Measurements from ENCODE around the gene PIEZO2.

The PIEZO2 gene

GRCh38 chr18:10878703-10879102, 270.7 kb downstream of the PIEZO2 start:
- H3K9me3 Mint-ChIP-seq, result peaks cover 1% of the 10 kb centered on the region
- no peak for ATAC-seq (ENCODE audit: low read depth)
- H3K27ac Mint-ChIP-seq, result no peak overlapping the region
- no peaks in the 10 kb centered on the region for H3K4me1 Mint-ChIP-seq
- H3K36me3 Mint-ChIP-seq, result no peaks in the 10 kb centered on the region
- H3K4me3 Mint-ChIP-seq, result no peak overlapping the region
- H3K27me3 Mint-ChIP-seq, result peaks cover 7% of the 10 kb centered on the region
- DNase-seq (ENCODE audit: low spot score in 2 of 2), result no peak

GRCh38 chr18:10877987-10878386, 271.4 kb downstream of the PIEZO2 start:
- ATAC-seq (ENCODE audit: low read depth), result no peak
- Mint-ChIP-seq H3K4me3 (no peak overlapping the region), H3K9me3 (peaks cover 1% of the 10 kb centered on the region), H3K4me1 (no peaks in the 10 kb centered on the region), H3K36me3 (no peaks in the 10 kb centered on the region), H3K27ac (no peak overlapping the region), H3K27me3 (peaks cover 7% of the 10 kb centered on the region)
- DNase-seq (ENCODE audit: low spot score in 2 of 2), result no peak

- Mint-ChIP-seq H3K9me3 (peaks cover 1% of the 10 kb centered on the region), H3K27me3 (peaks cover 11% of the 10 kb centered on the region), H3K27ac (no peak overlapping the region), H3K4me1 (no peaks in the 10 kb centered on the region), H3K4me3 (no peak overlapping the region), H3K36me3 (no peaks in the 10 kb centered on the region)
- DNase-seq (ENCODE audit: low spot score in 2 of 2) (no peak), ATAC-seq (ENCODE audit: low read depth) (no peak)
Observed at GRCh38 chr18:10875811-10876210, 273.6 kb downstream of the PIEZO2 start.

- Mint-ChIP-seq H3K9me3 (peaks cover 1% of the 10 kb centered on the region), H3K4me3 (no peak overlapping the region), H3K36me3 (no peaks in the 10 kb centered on the region), H3K4me1 (no peaks in the 10 kb centered on the region), H3K27ac (no peak overlapping the region), H3K27me3 (peaks cover 8% of the 10 kb centered on the region)
- DNase-seq (ENCODE audit: low spot score in 2 of 2) (no peak), ATAC-seq (ENCODE audit: low read depth) (no peak)
Observed at GRCh38 chr18:10872304-10872703, 277.1 kb downstream of the PIEZO2 start.

GRCh38 chr18:10864722-10865121, 284.6 kb downstream of the PIEZO2 start:
- Mint-ChIP-seq H3K4me3 (no peak overlapping the region), H3K36me3 (peaks cover 4% of the 10 kb centered on the region), H3K4me1 (no peaks in the 10 kb centered on the region), H3K27me3 (peaks cover 5% of the 10 kb centered on the region), H3K9me3 (peaks cover 10% of the 10 kb centered on the region), H3K27ac (no peak overlapping the region)
- ATAC-seq (ENCODE audit: low read depth) (no peak), DNase-seq (ENCODE audit: low spot score in 2 of 2) (no peak)

GRCh38 chr18:10863026-10863425, 286.3 kb downstream of the PIEZO2 start:
- no peak for ATAC-seq (ENCODE audit: low read depth)
- peaks cover 9% of the 10 kb centered on the region for H3K27me3 Mint-ChIP-seq
- no peak for DNase-seq (ENCODE audit: low spot score in 2 of 2)

GRCh38 chr18:10860928-10861327, 288.4 kb downstream of the PIEZO2 start:
- peaks cover 4% of the 10 kb centered on the region for H3K36me3 Mint-ChIP-seq
- DNase-seq (ENCODE audit: low spot score in 2 of 2) (no peak), ATAC-seq (ENCODE audit: low read depth) (no peak)
- H3K9me3 Mint-ChIP-seq, result peaks cover 10% of the 10 kb centered on the region
- no peak overlapping the region for H3K4me3 Mint-ChIP-seq
- peaks cover 9% of the 10 kb centered on the region for H3K27me3 Mint-ChIP-seq
- H3K27ac Mint-ChIP-seq, result no peak overlapping the region
- H3K4me1 Mint-ChIP-seq, result no peaks in the 10 kb centered on the region

More at GRCh38 chr18:10863026-10863425, 286.3 kb downstream of the PIEZO2 start:
- Mint-ChIP-seq H3K27ac (no peak overlapping the region), H3K9me3 (peaks cover 10% of the 10 kb centered on the region), H3K4me1 (no peaks in the 10 kb centered on the region), H3K4me3 (no peak overlapping the region), H3K36me3 (peaks cover 4% of the 10 kb centered on the region)

- ATAC-seq (ENCODE audit: low read depth), result no peak
- Mint-ChIP-seq H3K27ac (no peak overlapping the region), H3K36me3 (peaks cover 4% of the 10 kb centered on the region), H3K4me3 (no peak overlapping the region), H3K27me3 (peaks cover 9% of the 10 kb centered on the region), H3K9me3 (peaks cover 9% of the 10 kb centered on the region), H3K4me1 (no peaks in the 10 kb centered on the region)
- no peak for DNase-seq (ENCODE audit: low spot score in 2 of 2)
Observed at GRCh38 chr18:10860382-10860781, 289.0 kb downstream of the PIEZO2 start.

- Mint-ChIP-seq H3K27me3 (peaks cover 11% of the 10 kb centered on the region), H3K27ac (no peak overlapping the region), H3K4me1 (no peaks in the 10 kb centered on the region), H3K4me3 (no peak overlapping the region), H3K9me3 (no peaks in the 10 kb centered on the region), H3K36me3 (no peaks in the 10 kb centered on the region)
- ATAC-seq (ENCODE audit: low read depth), result no peak
- DNase-seq (ENCODE audit: low spot score in 2 of 2), result no peak
Observed at GRCh38 chr18:10858477-10858876, 290.9 kb downstream of the PIEZO2 start.

GRCh38 chr18:10856132-10856531, 293.2 kb downstream of the PIEZO2 start:
- Mint-ChIP-seq H3K4me1 (no peaks in the 10 kb centered on the region), H3K27me3 (peaks cover 10% of the 10 kb centered on the region), H3K27ac (no peak overlapping the region), H3K9me3 (no peaks in the 10 kb centered on the region), H3K36me3 (no peaks in the 10 kb centered on the region), H3K4me3 (no peak overlapping the region)
- DNase-seq (ENCODE audit: low spot score in 2 of 2) (no peak), ATAC-seq (ENCODE audit: low read depth) (no peak)

GRCh38 chr18:10852385-10853303, 296.7 kb downstream of the PIEZO2 start:
- Mint-ChIP-seq H3K4me3 (no peak overlapping the region), H3K27ac (no peak overlapping the region), H3K27me3 (peaks cover 8% of the 10 kb centered on the region), H3K9me3 (no peaks in the 10 kb centered on the region), H3K4me1 (no peaks in the 10 kb centered on the region), H3K36me3 (no peaks in the 10 kb centered on the region)
- DNase-seq (ENCODE audit: low spot score in 2 of 2) (no peak), ATAC-seq (ENCODE audit: low read depth) (no peak)

GRCh38 chr18:10851824-10852319, 297.5 kb downstream of the PIEZO2 start:
- Mint-ChIP-seq H3K27me3 (peaks cover 8% of the 10 kb centered on the region), H3K27ac (no peak overlapping the region), H3K36me3 (no peaks in the 10 kb centered on the region), H3K9me3 (no peaks in the 10 kb centered on the region), H3K4me1 (no peaks in the 10 kb centered on the region), H3K4me3 (no peak overlapping the region)
- ATAC-seq (ENCODE audit: low read depth), result no peak
- peak in 1 of 2 donors; percentile 15 for DNase-seq (ENCODE audit: low spot score in 2 of 2)

GRCh38 chr18:10850840-10851239, 298.5 kb downstream of the PIEZO2 start:
- H3K36me3 Mint-ChIP-seq, result no peaks in the 10 kb centered on the region
- H3K4me1 Mint-ChIP-seq, result no peaks in the 10 kb centered on the region
- H3K27me3 Mint-ChIP-seq, result peaks cover 12% of the 10 kb centered on the region
- no peak overlapping the region for H3K27ac Mint-ChIP-seq
- DNase-seq (ENCODE audit: low spot score in 2 of 2), result no peak
- H3K4me3 Mint-ChIP-seq, result no peak overlapping the region
- ATAC-seq (ENCODE audit: low read depth), result no peak
- H3K9me3 Mint-ChIP-seq, result peaks cover 5% of the 10 kb centered on the region

GRCh38 chr18:10850216-10850615, 299.2 kb downstream of the PIEZO2 start:
- Mint-ChIP-seq H3K27me3 (peaks cover 10% of the 10 kb centered on the region), H3K36me3 (no peaks in the 10 kb centered on the region), H3K4me3 (no peak overlapping the region), H3K27ac (no peak overlapping the region), H3K9me3 (peaks cover 5% of the 10 kb centered on the region), H3K4me1 (no peaks in the 10 kb centered on the region)
- DNase-seq (ENCODE audit: low spot score in 2 of 2) (no peak), ATAC-seq (ENCODE audit: low read depth) (no peak)

- Mint-ChIP-seq H3K4me3 (no peak overlapping the region), H3K9me3 (peaks cover 5% of the 10 kb centered on the region), H3K36me3 (no peaks in the 10 kb centered on the region), H3K4me1 (no peaks in the 10 kb centered on the region), H3K27me3 (peaks cover 7% of the 10 kb centered on the region), H3K27ac (no peak overlapping the region)
- DNase-seq (ENCODE audit: low spot score in 2 of 2), result no peak
- no peak for ATAC-seq (ENCODE audit: low read depth)
Observed at GRCh38 chr18:10847907-10848306, 301.5 kb downstream of the PIEZO2 start.
